GM12872 (cell line): ENCODE results near the gene EPHB1.

Experiments used
- TF ChIP-seq, protein P1 (sequence below): IDR thresholded peaks from 3 replicates; pipeline ENCODE4 v1.5.1; 2011; ENCODE audit warnings: low read depth, mild to moderate bottlenecking, low read length, moderate library complexity; ENCODE audit not compliant: insufficient read depth

Gene EPHB1

DNA sequence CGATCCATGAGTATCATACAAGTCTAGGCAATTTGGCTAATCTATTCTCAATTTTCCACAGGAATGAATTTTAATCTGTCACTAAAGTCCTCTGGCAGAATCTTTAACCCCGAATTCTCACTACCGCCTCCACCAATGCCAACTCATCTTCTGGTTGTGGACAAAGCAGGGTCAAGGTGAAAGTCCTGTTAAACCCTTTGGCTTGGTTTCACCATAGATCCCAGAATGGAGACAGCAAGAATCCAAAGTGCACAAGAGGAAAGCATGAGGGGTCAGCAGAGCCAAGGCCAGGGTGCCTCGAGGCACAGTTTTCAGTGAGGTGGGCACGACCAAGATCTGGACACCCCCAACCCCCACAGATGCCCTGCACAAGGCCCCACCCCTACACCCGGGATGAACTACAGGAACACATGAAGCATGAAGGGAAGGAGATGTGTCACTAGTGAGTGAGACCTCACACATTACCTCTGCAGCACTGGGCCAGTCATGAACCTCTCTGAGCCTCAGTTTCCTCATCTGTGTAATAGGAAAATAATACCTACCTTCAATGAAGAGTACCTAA lies 466.2 kb downstream of the EPHB1 start:
- TF ChIP-seq, protein P1, sequence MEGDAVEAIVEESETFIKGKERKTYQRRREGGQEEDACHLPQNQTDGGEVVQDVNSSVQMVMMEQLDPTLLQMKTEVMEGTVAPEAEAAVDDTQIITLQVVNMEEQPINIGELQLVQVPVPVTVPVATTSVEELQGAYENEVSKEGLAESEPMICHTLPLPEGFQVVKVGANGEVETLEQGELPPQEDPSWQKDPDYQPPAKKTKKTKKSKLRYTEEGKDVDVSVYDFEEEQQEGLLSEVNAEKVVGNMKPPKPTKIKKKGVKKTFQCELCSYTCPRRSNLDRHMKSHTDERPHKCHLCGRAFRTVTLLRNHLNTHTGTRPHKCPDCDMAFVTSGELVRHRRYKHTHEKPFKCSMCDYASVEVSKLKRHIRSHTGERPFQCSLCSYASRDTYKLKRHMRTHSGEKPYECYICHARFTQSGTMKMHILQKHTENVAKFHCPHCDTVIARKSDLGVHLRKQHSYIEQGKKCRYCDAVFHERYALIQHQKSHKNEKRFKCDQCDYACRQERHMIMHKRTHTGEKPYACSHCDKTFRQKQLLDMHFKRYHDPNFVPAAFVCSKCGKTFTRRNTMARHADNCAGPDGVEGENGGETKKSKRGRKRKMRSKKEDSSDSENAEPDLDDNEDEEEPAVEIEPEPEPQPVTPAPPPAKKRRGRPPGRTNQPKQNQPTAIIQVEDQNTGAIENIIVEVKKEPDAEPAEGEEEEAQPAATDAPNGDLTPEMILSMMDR, result no peak

DNA sequence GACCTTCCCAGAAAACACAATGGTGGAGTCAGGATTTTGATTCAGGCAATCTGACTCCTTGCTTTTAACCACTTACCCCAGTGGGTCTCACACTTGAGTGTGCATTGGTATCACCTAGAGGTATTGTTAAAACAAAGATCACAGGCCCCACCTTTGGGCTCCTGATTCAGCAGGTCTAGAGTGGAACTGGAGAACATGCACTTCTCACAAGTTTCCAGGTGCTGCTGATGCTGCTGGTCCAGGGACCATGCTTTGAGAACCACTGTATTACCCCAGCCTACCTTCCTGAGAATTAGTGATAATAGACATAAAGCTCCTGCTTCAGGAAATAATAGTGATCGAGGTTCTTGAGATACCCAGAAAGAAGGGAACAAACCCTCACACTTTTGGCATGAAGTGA lies 466.9 kb downstream of the EPHB1 start:
- TF ChIP-seq, protein P1, result no peak

DNA sequence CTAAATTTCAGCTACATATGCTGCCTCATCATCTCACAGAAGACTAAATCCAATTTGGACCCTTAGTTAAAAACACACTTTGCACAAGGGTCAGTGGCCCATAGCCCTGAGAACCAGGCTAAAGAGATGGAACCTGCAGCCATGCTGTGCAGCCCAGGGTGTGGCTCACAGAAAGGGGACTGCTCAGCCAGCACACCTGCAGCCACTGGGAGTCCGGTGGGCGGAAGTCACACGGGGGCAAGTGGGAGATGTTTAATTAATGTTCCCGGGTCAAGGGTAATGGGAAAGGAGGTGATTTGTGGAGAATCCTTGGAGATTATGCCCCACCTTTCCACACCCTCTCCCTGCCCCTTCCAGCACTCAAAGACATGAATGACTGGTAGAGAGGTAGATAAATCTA lies 467.4 kb downstream of the EPHB1 start:
- TF ChIP-seq, protein P1, result no peak

DNA sequence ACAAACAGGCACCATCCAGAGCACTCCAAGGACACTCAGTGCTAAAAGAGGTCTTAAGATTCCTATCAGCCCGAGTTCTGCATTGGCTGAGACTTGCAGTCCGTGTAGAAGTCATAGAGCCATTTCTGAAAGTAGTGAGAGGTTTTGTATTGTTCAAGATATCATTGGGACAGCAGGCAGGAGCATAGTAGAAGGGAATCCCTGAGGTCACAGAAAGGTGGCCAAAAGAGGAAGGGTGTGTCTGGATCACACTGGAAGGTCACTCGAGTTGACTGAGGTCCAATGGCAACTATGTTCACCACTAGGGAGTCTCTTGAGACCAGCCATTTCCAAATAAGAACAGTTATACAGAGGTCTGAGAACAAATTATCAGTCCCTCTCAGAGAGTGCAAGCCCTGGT lies 468.3 kb downstream of the EPHB1 start:
- TF ChIP-seq, protein P1, result no peak

DNA sequence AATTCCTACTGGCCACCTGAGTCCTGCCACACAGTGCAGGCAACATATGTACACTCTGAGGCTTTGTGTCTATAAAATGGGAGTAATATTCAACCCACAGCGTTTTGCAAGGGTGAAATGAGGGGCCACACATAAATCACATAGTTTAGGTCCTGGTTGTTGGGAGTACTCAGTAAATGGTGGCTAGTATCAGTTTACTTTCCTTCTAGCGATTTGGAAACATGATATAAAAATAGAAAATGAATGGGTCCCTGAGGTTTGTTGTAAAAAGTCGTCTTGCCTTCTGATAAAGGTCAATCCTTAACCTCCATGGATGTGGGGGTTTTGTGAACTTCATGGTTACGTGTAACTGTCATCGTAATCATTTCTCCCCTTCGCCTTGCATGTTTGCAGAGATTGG lies 472.4 kb downstream of the EPHB1 start:
- TF ChIP-seq, protein P1, result no peak

DNA sequence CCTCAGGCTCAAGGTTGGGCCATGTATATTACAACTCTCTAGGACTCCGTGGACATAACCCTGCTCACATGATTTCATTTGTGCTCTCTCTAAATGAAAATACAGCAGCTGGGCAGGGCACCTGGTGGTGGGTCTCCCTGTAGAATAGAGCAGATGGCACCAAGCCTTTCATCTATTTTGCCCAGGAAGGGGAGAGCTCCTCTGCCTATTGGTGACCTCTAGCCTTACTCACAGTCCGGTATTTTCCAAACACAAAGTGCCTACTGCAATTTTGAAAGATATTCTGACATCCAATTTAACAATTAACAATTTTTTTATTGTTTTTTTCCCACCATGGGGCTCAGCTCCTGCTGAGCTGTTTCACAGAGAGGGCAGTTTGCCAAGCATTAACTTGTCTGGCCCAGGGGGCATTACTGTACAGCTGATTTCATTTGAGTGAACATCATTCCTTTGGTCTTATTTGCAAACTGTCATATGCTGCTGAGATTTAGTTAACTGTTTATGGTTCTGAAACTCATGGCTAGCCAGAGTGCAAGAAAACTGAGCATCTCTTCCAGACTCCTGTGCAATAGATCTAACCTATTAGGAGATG lies 474.0 kb downstream of the EPHB1 start:
- TF ChIP-seq, protein P1, result no peak

DNA sequence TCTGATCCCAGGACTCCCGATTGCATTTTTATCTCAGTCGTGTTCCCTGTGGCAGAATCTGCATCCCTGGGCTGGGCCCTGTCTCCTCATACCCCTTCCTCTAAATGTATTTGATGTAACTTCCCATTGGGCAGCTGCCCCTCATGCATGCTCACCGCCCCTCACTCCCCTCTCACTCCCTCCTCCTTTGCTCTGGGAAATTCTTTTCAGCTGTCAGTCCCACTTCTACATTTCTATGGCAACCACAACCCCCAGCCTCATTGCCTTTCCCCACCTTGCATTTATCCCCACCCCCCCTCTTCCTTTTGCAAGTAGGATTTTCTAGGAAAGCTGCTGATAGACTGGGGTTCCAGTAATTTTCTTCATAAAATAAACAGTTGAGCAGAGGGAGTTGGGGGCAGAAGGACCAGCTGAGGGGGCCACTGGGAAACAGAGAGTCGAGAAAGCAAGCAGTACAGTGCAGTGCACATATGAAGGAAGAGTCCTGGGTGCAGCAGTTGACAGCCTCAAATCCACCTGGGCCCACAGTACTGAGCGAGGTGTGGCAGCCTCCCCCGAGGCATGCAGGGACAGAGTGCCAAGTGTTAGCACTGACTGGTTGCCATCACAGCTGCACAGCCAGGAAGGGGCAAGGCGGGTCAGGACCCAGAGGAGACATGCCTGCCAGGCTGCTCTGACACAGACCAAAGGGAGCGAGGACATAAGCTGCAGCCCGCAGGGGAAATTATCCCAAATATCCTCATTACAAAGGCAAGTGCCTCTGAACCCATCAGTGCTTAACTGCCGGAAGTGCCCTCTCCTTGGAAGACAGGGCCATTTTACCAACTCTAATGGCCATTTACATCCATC lies 476.3 kb downstream of the EPHB1 start:
- TF ChIP-seq, protein P1, result no peak
